Stimulated activated CD8-positive, alpha-beta memory T cell treated with anti-CD3 and anti-CD28 coated beads, Interleukin-4, amount 100 ng/mL, for 24 hours (primary cell): Measurements from ENCODE around the gene PPP1R14C.

Source experiments
- DNase-seq: peaks from one replicate; pipeline ENCODE4 v3.0.0-alpha.2; 2020; ENCODE audit warnings: low read depth

The PPP1R14C gene

DNA sequence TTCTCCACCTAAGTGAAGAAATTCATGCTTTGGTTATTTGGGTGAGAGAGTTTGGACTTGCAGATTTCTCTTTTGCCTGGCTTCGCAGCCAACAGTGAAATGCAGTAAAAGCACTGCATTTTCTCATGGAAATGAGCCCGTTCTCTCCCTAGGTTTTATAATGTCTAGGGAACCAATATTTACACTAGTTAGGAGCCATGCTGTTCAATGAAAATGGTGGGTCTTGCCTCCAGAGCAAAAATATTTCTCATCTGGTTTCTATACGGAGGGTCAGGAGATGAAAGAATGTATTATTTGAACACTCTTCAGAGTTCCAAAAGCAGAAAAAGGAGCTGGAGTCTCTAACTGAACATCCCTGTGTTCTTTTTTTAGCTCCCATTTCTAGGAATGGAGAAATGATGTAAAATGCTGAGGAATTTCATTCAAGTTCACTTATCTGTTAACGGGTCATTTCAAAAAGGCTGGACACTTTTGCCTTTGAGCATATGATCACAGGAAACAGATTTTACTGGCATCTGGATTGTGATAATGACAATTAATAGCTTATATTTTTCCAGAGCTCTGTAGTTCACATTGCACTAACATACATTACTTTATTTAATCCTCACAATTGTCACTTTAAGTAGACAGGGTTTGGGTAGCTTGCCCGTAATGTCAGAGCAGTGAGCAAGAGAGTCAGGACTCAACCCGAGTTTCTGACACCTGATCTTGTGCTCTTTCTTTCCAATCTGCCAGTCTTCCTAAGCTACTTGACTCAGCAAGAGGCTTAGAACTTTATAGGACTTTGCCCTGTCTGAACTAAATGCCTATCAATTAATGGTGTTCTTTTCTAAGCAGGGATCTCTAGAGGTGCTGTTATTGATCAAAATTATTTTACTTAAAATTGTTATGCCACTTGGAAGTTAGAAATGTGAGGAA is 78.0 kb downstream of the PPP1R14C start:
- no peak for DNase-seq

- no peak for DNase-seq
These were observed 82.0 kb downstream of the PPP1R14C start for GRCh38 chr6:150224820-150225219.

GRCh38 chr6:150227281-150227680 is 84.4 kb downstream of the PPP1R14C start:
- DNase-seq = no peak

DNA sequence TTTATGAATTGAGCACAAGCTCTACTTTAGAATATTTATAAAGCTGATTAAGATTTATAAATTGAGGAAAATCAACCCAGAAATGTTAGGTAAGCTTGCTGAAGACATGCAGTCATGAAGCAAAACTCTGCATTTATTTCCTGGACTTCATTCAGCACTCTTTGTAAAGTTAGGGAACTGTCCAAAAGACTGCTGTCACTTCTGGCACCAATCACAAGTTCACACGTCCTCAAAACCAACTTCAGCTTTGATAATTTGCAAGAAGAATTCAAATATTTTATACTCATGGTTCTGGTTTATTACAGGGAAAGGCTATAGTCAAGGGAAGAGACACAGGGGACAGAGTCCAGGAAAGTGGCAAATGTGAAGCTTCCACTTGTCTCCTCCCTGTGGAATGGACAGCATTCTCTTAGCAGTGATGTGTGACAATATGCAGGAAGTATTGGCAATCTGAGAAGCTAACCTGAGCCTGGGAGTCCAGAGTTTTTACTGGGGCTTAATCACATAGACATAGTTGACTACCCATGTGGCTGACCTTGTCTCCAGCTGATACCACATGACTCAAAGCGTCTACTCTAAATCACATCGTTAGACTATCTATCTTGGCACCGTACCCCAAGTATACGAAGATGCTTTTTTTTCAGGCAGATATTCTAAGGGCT is 85.4 kb downstream of the PPP1R14C start:
- no peak for DNase-seq

- no peak for DNase-seq
These were observed 86.8 kb downstream of the PPP1R14C start for GRCh38 chr6:150229436-150230163.

DNA sequence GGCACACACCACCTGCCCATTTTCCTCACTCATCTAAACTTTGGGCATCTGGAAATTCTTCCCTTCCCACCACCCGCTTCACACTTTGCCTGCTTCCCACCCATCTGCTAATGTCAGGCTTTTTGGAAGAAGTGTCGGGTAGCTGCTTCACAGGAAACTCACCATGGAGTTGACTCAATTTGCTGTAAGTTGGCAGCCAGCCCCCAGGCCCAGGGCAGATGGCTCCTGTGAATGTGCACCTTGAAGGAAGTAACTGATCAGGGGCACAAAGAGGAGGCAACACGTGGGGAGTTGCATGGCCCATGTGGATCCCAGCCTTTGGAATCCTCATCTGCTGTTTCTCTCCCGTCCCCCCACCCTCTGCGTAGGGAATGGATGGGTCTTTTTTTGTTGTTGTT is 87.3 kb downstream of the PPP1R14C start:
- no peak for DNase-seq

GRCh38 chr6:150230832-150231524 is 88.1 kb downstream of the PPP1R14C start:
- DNase-seq = no peak

DNA sequence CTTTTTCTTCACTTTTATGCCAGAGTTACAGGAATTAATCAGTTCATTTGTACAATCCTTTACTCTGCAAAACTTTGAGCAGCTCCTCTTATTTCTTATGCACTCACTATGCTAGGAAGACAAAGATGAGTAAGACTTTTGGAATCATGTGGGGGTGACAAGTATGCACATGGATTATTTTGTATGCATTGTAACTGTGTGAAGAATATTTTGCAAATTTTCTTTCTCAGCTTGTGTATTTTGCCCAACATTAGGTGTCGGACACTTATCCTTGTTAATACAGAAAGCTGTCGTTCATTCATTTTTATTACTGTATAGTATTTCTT is 88.6 kb downstream of the PPP1R14C start:
- no peak for DNase-seq

- no peak for DNase-seq
These were observed 91.0 kb downstream of the PPP1R14C start for GRCh38 chr6:150233843-150234269.

GRCh38 chr6:150235218-150235617 is 92.4 kb downstream of the PPP1R14C start:
- DNase-seq = no peak

DNA sequence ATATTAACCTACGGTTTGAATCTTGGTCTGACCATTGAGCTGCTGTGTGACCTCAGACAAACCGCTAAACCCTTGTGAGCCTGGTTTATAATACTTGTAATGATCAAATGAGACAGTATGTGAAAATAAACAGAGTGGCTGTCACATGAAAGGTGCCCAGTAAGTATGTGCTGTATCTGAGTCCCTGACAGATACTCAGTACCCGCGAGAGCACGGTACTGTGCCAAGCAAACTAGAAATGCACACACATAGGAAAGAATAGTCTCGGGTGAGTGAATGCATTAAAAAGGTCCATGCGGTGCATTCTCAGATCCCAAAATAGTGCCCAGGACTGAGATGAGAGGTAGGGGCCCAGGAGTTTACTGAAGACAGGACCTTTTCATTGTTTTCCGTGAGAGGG is 93.3 kb downstream of the PPP1R14C start:
- DNase-seq = no peak

DNA sequence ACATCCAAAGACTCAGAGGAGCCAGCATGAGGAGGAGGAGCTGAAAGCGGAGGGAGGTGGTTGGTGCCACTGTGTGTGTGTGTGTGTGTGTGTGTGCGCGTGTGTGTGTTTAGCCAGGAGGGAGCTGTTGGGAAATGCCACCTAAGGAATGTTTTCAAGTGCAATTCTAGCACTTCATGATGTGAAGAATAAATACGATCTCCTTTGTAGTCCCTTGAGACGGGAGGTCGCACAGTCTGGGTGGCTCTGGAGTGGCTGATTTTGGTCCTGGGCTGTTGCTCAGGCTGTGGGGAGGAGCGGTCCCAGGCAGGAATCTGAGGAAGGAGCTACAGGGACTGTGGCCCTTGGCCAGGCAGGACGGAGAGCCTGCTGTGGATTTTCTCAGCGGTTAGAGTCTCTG is 93.7 kb downstream of the PPP1R14C start:
- no peak for DNase-seq

DNA sequence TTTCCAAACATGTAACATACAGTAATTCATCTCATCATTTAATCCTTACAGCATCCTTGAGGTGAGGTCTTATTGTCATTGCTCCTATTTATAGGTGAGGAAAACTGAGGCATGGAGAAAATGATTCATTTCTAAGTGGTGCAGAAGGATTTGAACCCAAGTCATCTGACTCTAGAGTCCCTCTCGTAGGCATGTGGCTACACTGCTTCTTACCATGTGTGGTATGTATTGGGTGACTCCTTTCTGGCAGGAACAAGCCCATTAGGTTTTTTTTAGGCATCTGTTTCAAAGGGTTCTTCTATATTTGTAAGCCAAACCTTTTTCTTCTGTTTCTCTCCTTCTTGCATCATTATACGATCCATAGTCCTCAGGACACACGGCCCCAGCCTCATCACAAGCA is 94.8 kb downstream of the PPP1R14C start:
- DNase-seq = no peak

GRCh38 chr6:150238336-150238741 is 95.5 kb downstream of the PPP1R14C start:
- DNase-seq = no peak

DNA sequence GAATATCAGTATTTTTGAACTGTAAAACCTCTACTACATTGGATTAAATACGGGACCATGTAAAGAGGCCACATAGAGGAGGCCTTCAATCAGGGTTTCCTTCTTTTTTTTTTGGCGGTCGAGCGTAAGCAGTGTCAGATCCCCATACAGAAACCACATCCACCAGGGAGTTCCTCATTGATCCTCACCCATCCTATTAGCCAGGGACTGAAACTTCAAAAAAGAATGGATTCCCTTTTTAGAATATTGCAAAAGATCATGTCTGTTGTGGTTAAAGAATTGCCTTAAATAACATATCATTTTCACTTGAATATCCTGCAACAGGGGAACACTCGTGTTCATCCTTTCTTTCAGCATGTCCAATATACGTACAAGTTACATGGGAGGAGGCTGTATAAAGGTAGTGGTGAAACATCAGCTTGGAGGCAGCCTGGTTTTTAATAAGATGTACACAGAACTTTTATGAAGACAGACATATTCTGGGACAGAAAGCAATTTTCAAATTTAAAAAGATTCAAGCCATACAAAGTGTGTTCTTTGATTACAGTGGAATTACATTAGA is 96.1 kb downstream of the PPP1R14C start:
- no peak for DNase-seq

DNA sequence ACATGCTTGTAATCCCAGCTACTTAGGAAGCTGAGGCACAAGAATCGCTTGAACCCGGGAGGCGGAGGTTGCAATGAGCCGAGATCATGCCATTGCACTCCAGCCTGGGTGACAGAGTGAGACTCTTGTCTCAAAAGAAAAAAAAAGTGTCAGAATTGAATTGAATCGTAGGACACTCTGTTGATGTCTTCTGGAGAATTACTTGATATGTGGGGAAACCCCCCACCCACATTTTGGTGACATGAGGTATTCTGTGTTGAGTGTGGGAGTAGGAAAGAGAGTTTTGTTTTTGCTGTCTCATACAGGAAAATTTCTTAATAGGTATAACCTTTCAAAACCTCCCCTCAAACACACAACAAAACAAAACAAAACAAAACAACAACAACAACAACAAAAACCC is 98.9 kb downstream of the PPP1R14C start:
- peak; percentile 38 for DNase-seq

- DNase-seq = no peak
These were observed 100.9 kb downstream of the PPP1R14C start for GRCh38 chr6:150243620-150244314.

DNA sequence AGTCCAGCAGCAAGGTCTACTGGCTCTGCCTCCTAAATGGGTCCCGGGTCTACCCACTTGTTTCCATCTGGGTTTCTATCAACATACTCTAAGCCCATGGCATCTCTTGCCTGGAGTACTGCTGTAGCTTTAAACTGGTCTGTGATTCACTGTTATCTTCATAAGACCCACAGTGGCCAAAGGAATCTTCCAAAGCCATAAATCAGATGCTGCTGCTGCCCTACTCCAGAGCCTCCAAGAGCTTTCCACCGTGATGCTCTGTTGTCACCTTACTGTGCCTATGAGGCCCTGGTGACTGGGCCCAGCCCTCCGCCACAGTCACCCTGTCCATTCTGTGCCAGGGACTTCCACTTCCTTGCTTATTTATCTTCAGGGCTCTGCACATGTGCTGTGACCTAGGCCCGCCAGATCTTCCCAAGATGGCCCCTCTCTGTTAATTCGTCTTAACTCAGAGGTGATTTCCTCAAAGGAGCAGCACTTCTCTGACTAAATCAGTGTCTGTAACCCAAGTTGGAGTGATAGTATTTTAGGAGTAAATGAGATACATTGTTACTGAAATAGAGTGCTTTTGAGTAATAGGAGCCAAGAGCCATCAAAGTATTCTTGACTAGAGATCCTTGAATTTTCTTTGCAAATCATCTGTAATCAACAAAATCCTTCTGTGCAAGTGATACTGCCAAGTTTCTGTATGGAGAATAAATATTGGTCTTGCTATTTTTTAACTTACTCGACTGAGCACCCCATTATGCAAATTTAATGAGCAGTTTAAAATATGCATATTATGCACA is 102.5 kb downstream of the PPP1R14C start:
- no peak for DNase-seq

DNA sequence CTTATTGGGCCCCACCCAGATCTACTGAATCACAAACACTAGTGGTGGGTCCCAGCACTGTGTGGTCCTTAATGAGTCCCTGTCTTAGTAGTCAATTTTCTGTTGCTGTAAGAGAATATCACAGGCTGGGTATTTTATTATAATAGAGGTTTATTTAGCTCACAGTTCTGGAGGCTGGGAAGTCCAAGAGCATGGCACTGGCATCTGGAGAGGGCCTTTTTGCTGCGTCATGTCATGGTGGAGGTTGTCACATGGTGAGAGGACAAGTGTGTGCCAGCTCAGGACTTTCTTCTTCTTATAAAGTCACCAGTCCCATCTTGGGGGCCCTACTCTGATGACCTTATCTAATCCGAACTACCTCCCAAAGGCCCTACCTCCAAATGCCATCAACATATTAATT is 105.0 kb downstream of the PPP1R14C start:
- DNase-seq = no peak

DNA sequence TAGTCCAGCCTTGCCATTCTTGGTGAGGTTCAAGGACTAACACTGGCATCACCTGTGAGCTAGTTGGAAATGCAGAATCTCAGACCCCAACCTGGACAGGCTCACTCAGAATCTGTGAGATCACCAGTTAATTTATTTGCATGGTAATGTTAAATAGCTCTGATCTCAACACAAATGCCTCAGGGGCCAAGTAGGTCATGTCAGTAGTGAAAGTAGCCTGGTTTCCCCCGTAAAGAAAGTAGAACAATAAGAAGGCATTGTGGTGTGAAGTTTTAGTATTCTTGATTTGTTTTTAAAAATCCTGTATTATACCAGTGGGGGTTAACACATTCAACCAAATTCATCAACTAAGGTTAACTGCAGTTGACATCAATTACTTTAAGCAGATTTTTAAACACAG is 105.5 kb downstream of the PPP1R14C start:
- no peak for DNase-seq

- DNase-seq = no peak
These were observed 106.4 kb downstream of the PPP1R14C start for GRCh38 chr6:150249261-150249660.
